ENCODE measurements around the gene FOXL3.

Gene FOXL3

DNA sequence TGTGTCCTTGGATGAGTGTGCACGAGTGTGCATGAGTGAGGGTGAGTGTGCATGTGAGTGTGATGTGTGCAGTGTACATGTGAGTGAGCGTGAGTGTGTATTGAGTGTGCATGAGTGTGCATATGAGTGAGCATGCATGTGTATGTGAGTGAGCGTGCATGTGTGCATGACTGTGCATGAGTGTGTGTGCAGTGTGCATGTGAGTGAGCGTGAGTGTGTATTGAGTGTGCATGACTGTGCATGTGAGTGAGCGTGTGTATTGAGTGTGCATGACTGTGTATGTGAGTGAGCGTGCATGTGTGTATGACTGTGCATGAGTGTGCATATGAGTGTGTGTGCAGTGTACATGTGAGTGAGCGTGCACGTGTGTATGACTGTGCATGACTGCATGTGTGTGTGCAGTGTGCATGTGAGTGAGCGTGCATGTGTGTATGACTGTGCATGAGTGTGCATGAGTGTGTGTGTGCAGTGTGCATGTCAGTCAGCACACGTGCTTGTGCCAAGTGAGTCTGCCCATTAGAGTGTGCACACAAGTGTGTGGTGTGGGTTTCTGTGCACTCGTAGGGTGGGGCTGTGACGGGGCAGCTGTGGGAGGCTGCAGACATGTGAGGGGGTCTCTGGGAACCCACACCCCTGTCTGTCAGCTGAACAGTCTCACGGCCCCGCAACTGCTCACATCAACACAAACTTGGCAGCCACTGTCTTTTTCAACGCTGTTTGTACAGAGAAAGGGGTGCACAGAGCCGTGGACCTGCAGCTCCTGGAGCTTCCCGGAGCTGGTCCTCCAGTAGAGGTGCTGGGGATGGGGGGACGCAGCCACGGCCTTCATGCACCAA is 14.8 kb downstream of the FOXL3 start:
- DNase-seq, result no peak

DNA sequence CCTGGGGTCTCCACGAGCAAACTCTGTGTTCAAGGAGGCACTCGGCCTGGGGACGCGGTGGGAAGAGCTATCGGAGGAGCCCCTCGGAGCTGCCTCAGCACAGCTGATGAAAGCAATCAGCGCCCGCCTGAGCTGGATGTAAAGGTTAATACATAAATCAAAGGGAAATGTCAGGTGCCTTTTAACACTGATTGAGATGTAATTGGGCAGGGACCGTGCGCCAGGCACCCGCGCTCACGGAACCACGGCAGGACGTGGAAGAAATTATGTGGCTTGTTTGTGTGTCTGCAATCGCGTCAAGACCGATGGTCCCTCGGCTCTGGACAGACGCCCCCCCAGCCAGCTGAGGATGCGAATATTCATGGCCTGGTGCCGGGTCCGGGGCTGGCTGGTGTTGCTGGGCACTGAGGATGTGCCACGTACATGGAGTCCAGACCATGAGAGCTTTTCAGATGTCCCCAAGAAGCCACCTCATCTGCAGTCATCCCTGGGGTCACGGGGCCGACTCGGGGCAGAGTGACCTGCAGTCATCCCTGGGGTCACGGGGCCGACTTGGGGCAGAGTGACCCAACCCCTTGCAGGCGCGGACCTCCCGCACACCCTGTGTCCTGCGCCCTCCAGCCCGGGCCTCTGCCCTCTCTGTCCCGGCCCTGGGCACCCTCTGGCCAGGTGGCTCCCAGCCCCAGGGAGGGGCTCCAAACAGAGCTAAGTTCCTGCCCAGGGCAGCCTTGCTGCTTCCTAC is 15.6 kb downstream of the FOXL3 start:
- no peak for DNase-seq

DNA sequence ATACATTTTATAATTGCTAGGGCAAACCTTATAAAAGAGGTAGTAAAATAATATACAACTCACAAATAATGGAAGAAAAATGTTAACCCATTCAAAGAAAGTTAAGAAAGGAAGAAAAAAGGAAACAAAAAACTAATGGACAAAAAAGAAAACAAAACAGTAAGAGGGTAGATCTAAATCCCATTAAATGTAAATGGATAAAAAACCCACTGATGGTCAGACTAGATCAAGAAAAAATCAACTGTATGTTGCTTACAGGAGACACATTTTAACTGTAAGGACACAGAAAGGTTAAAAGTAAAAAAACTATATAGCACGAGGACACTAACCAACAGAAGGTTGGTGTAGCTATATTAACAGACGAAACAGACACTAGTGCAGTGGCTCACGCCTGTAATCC is 18.0 kb downstream of the FOXL3 start:
- DNase-seq, result no peak

DNA sequence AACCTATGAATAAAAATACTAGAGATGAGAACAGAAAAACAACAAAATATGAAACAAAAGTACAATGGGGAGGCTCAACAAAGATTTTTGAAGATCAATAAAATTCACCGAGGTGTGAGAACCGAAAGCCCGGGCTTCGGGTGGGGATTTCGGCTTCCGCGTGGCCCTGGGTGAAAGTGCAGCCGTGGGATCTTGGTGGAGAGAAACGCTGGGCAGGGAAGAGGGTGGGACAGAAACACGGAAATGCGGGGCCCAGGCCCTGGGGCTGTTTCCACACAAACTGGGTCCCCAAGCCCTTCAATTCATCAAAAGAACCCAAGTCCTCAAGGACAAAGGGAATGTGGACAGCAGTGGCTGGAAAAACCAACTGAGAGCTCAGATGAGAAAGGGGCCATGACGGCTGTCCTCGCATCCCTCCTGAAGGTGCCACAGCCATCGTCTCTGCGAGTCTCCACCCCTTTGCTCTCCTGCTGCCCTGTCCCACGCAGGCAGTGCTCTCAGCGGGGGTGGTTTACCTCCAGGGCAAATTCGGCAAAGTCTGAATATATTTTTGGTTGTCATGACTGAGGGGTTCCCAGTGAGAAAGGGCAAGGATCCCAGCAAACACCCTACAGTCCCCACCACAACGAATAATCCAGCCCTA is 19.7 kb downstream of the FOXL3 start:
- DNase-seq, result no peak

DNA sequence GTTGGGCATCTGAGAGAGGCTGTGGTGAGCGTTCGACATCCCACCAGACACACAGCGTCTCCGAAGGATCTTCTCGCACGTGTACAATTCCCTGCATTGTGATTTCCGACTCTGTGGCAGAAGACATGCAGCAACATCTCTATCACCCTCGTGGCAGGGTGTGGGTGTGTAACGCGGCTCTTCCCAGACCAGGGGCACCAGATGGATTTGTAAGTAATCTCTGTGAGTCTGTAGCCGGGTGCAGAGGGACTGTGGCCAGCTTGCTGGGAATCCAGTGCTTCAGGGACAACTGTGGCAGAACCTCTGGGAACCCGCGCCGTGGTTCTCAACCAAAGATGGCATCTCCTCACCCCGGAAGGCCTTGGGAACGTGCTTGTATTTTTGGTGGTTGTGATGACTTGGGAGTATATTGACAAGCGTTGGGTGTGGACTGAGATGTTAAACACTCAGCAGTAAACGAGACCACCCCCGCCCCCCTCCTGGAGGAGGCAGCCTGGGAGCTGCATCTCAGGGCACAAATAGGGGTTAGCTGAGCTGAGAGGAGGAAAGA is 21.2 kb downstream of the FOXL3 start:
- DNase-seq, result no peak

DNA sequence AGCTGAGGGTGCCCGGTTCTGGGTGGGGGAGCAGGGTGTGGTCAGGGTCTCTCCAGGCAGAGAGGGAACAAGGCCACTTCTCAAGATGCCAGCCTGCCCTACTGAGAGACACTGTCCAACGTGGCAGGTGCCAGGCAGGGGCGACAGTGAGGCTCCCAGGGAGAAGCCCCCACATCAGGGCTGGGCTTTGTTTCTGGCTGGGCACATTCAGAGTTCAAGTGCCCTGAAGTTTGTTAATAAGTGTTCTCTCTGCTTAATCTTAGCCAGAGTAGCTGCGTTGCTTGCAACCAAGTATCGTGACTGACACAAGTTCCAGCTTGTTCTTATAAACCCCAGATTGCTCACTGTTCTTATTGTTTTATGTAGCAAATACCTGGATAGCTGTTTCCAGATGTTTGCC is 21.8 kb downstream of the FOXL3 start:
- DNase-seq, result no peak

DNA sequence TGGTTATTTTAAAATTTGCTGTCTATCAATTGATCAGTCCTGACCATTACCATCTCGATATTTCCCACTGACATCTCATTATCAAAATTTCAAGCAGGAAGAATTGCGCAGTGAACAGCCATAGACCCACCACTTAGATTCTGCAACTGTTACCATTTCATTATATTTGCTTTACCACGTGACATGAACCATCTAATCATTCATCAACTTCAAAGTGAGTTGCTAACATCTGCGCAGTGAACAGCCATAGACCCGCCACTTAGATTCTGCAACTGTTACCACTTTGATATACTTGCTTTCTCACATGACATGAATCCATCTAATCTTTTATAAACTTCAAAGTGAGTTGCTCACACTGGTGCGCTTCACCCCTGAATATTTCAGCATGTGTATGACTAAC is 22.5 kb downstream of the FOXL3 start:
- DNase-seq, result no peak

DNA sequence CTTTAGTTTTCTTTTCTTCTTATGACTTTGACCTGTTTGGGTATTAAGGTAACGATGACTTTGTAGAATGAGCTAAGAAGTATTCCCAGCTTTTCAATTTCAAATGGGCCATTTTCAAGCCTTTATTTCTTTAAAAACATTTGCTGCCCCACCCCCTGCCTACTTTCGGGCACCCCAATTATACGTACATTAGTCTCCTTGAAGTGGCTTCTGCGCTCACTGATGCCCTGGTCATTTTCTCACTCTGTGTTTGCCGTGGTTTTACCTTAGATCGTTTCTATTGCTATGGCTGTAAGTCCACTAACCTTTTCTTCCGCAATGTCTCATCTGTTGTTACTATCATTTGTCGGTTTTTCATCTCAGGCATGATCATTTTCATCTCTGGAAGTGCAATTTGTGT is 24.9 kb downstream of the FOXL3 start:
- DNase-seq, result no peak

DNA sequence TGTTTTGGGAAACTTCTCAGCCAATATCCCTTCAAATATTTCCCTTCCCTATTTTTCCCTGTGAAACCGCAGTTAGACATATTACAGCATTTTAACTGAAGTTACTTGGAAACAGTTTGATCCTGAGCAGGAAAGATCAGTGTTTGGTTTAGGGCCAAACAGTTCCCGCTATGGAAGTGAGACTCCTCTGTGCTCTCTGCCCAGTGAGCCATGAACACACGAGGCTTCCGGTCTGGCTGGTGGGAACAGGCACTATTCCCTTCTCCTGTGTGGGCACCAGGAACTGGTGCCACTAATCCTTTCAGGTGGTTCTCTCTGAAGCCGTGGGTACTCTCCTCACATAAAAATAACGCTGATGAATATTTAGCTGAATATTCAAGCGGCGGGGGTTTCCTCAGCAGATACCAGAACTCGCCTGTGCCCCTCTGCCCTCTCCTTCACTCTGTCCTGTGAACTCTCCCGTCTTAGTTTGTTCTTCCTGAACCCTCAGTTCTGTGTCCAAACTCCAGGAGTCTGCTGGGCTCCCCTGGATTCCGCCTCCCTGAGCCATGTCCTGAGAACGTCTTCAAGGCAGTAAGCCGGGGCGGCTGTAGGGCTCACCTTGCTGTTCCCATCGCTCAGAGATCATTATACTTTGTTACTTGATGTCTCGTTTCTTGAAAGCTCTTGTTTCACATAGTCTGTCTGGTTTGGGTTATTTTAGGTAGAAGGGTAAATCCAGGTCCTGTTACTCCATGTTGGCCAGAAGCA is 25.7 kb downstream of the FOXL3 start:
- no peak for DNase-seq

DNA sequence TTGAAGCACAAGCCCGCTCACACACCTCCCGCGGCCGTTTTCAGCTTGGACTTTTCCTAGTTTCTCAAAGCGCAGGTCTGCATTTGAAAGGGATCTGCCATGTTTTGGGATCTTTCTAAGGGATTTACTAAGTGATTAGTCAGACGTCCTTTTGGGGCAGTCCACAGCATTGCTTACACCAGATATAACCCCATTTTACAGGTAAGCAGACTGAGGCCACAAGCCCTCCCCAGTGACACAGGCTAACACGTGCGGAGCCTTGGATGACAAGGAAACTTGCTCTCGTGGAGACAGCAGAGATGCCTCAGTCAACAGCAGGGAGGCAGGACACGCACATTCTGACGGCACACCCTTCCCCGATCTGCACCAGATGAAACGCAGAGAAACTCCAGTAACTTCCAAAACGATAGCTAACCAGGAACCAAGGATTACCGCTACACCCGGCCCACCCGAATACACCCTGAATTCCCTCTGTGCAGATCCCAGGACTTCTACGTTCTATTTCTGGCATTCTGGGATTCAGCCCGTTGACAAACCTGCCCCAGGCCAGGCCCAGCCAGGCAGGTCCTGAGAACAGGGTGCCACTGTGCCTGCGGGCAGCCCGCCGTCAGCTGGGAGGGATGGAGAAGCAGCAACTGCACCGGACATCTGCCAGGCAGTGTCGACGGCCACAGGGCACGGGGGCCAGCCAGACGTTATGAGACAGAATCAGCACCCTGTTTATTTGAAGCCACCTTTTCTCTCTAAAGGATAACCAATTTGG is 27.9 kb downstream of the FOXL3 start:
- DNase-seq, result no peak

DNA sequence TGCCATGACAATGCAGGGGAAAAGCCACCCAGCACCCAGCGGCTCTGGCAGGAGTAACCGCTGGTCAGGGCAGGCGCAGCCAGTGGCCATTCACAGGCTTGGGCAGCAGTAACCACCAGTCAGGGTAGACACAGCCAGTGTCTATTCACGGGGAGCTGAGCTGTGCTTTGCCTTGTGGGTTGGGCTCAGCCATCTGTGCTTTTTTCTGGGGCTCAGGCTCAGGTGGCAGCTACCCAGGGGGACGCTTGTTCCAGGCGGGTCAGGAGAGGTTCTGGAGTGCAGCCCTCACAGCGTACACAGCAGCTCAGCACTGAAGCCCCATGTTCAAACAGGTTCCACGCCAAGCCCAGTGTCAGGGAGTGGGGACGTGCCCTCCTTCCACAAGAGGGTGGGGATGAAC is 28.5 kb downstream of the FOXL3 start:
- DNase-seq, result no peak

DNA sequence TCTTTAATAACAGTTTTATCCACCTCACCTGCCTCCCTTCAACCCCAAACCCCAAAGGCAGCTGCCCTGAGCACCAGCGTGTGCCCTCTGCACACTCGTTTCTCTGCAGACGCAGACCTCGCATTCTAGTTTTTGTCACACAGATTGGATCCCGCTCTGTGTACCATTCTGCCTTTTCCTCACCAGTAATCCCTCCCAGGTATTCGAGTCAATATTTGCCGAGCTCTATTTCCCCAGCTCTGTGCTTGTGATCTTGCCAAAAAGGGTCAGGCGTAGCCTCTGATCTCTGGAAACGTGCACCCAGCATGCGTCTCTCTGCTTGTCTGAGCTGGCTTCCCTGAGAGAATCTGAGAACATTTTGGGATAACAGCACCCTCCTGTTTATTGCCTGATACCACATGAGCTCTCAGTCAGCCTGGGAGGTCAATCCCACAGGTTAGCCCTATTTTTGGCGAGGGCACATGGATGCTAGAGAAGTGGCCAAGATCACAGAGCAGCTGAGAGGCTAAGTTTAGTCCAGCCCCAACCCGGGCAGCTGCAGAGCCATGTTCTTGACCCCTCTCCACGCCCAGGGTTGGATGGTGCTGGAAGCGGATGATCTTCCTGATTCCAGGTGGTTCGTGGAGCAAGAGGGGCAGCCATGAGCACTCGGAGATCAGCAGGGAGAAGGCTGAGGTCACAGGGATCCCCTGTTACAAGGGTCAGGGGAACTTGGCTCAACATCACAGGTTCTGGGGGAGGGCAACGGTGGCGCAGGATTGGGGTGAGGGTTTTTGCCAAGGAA is 29.1 kb downstream of the FOXL3 start:
- no peak for DNase-seq

DNA sequence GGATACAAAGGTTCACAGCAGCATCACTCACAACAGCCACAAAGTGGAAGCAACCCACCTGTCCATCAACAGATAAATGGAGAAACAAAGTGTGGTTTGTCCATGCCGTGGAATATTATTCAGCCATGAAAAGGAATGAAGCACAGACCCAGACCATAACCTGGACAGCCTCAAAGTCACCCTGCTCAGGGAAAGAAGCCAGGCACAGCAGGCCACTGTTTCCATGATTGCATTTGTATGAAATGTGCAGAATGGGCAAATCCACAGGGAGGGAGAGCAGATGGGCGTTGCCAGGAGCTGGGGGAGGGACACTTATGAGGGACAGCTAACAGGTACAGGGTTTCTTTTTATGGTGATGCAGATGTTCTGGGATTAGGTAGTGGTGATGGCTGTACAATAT is 30.3 kb downstream of the FOXL3 start:
- DNase-seq, result no peak

DNA sequence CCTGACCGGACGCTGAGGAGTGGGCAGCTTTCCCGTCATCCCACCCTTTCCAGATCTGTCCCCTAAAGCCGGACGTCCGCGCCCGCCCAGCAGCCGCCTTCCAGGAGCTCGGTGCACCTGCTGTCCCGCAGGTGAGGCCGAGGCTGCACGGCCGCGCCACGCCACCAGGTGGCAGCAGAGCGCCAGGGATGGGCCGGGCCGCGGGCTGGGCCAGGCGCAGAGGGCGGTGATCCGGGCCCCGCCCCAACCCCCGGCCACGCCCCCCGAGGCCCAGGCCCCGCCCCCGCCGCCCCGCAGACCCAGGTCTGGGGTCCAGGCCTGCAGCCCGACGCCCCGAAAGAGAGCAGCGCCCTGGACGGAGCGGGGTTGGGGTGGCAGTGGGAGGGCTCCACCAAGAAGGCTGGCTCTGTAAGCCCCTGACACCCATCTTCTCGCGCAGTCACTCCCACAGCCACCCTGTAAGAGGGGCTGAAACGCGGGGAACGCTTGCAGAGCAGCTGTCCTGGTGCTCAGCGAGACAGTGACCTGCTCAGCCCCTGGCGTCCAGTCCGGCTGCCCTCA is 32.2 kb downstream of the FOXL3 start:
- peak; percentile 79 to 91 for DNase-seq

DNA sequence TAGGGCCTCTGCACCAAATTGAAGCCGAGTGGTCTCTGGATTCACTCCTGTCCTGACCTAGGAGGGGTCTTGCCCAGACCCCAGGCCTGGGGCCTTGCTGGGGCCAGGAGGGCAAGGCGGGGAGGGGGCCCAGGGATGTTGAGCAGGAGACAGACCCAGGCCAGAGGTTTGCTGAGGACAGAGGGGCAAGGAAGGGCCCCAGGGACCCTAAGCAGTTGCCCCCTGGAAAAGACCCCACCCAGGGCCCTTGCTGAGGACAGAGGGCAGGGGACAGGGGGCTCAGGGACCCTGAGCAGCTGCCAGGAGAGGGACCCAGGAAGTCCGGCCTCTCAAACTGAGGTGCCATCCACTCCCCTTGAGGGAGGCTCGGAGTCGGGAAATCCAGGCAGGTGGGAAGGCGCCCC is 32.7 kb downstream of the FOXL3 start:
- no peak for DNase-seq

DNA sequence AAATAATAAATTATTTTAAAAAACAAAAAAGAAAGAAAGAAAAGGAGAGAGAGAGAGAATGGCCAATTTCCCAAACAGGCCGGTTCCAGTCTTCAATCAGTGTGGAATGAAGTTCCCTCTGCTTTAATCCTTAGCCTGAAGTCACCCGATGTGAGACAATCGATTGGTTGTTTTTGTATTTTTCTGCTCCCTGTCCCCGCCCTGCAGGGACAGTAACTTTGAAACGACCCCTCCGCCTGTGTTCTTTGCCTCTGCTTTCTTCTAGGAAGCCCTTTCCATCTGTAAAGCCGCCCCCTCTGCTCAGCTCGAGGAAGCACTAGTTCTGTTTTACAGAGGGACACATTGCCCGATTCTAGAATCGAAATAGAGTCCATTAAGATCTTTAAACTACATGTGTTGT is 33.4 kb downstream of the FOXL3 start:
- no peak for DNase-seq

DNA sequence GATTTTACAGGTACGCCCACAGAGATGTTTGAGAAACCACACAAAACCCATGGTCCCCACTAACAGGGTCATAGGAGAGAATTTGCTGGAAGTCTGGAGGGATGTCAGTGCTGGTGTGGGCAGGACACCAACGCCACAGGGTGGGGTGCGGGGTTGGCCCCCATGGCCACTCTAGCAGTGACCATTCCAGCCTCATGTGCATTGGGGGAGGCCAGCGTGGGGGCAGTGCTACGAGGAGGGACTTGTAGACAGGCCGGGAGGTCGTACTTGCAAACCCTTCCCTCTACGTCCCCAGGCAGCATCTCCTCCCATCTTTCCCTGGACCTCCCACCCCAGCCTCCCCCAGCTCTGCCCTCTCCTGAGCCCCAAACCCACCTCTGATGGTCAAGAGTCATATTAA is 34.0 kb downstream of the FOXL3 start:
- no peak for DNase-seq

DNA sequence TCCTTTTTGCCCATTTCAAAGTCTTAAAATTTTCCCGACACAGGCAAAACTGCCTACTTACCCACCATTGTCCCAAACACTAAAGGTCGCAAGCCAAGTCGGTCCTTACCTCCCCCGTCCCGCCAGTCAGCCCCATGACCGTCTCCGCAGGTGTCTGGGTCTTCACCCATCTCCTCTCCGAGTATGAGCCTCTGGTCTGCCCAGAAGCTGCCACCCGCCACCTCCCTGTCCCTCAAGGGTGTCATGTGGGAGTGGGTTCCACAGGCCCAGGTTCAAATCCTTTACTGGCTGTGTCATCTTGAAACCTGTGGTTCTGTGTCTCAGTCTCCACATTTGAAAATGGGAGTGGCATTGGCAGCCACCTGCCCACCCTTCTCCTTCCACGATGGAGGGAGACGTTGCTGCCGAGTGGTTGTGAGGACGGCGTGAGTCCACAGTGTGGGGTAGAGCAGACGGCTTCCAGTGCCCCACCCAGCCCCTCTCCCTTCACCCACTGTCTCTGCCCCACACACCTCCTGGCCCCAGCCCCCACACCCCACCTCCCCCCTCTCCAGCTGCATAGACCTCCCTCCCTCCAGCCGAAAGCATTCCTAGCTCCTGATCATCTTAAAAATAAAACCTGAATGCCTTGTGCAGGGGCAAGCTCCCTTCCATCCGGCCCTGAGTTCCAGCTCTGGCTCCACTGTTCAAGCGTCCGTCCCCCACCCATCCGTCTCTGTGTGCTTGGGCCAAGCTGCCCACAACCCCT is 35.3 kb downstream of the FOXL3 start:
- no peak for DNase-seq

DNA sequence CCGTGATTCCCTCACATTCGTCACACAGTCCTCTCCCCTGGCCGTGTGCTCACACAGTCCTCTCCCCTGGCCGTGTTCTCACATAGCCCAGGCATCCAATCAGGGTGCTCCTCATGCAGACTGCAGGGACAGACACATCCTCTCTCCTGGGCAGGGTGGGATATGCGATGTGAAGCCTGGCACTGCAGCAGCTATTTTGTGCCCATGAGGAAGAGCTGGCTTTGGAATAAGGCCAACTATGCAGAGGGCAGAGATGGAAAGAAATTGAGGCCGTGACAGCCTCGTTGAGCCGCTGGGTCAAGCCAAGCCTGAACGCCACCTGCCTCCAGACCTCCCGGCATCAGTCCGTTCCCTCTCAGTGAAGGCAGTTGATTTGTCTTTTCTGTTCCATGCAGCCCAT is 35.8 kb downstream of the FOXL3 start:
- no peak for DNase-seq

DNA sequence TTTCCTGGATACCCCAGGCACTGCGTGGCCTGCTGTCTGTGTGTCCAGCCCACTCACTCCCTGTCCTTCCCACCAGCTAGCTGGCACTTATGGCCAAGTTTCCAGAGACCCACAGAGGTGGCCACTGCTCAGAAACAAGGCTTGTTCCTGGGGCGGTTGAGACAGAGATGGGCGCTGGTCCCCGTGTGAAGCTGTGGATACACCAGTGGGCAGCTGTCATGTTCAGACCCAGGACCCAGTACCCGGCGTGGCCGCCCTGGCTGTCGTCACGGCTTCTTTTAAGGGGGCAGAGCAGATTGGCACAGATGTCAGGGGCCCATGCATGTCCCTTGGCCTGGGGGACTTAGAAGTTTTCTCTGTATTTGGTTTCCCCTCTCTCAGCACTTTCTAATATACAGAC is 36.3 kb downstream of the FOXL3 start:
- no peak for DNase-seq

All from stimulated activated CD4-positive, alpha-beta T cell treated with anti-CD3 and anti-CD28 coated beads, Interleukin-4, amount 100 ng/mL, for 4 hours (primary cell).